A549 (cell line): ENCODE results near the gene SORL1-AS1. TPM values are rescaled to one million over a fixed set of nuclear protein-coding genes. Genes with fewer than 3 reads are reported as not detected.

Experiments used
- ATAC-seq, 2 experiments: fragments of 200-7000 bp in 1 of 2; fragments of >200 bp in 1 of 2; cut with Nextera tagmentation in 1 of 2; cut with Tn5 transposase in 1 of 2; 3 replicates each; pipeline versions ENCODE4 v1.8.0 to v1.9.1; 2018 to 2020; ENCODE audit warnings: mild to moderate bottlenecking in 1 of 2, moderate library complexity in 1 of 2
- CTCF ChIA-PET: fragments of 300-600 bp; sonication (Branson Sonifier 250); formaldehyde crosslinking; extraction: SDS; loops from one replicate; lab custom pipeline; 2021; ENCODE audit warnings: antibody characterized with exemption, inconsistent platforms; lab: Yijun Ruan, JAX
- POLR2A ChIA-PET: fragments of 350-600 bp; formaldehyde crosslinking; extraction: SDS; loops from one replicate; lab custom pipeline; 2021; ENCODE audit warnings: antibody characterized with exemption, inconsistent platforms; lab: Yijun Ruan, JAX
- DNase-seq, 2 experiments: peaks; one replicate each; pipeline versions ENCODE4 v3.0.0 to v3.0.0-alpha.2; 2011 to 2016; ENCODE audit warnings: low read depth in 1 of 2, low spot score in 1 of 2
- FAIRE-seq: peaks from 2 replicates; lab custom pipeline; 2011; peaks lifted over from hg19 to GRCh38; lab: Jason Lieb, UNC
- H3K27ac ChIP-seq, 2 experiments: fragments of >200 bp; sonication (Bioruptor Twin); formaldehyde crosslinking; 3 replicates each; pipeline ENCODE4 v1.5.1; 2016 to 2017
- H3K4me1 ChIP-seq: fragments of >200 bp; sonication (Bioruptor Twin); formaldehyde crosslinking; 3 replicates; pipeline ENCODE4 v1.6.1; 2016
- H3K4me2 ChIP-seq: fragments of >200 bp; sonication (Bioruptor Twin); formaldehyde crosslinking; 3 replicates; pipeline ENCODE4 v1.6.1; 2016
- H3K4me3 ChIP-seq: fragments of >200 bp; sonication (Bioruptor Twin); formaldehyde crosslinking; 3 replicates; pipeline ENCODE4 v1.5.1; 2016
- H3K9me3 ChIP-seq: fragments of >200 bp; sonication (Bioruptor Twin); formaldehyde crosslinking; 3 replicates; pipeline ENCODE4 v1.6.1; 2016
- CEBPB ChIP-seq, 2 experiments: fragments of >200 bp in 1 of 2; sonication (Bioruptor Twin) in 1 of 2; formaldehyde crosslinking in 1 of 2; IDR thresholded peaks; 2 replicates each; pipeline ENCODE4 v1.6.1; 2012 to 2016
- CHD4 ChIP-seq: fragments of 200-600 bp; sonication (generic); IDR thresholded peaks from 2 replicates; pipeline ENCODE4 v1.6.1; 2016; ENCODE audit warnings: antibody characterized with exemption, mild to moderate bottlenecking, borderline replicate concordance
- CTCF ChIP-seq: fragments of >200 bp; sonication (Bioruptor Twin); formaldehyde crosslinking; IDR thresholded peaks from 3 replicates; pipeline ENCODE4 v1.5.1; 2016
- E2F6 ChIP-seq: IDR thresholded peaks from 2 replicates; pipeline ENCODE4 v1.6.1; 2012; ENCODE audit warnings: low read depth, borderline replicate concordance
- ELK1 ChIP-seq: fragments of 150-350 bp; IDR thresholded peaks from 2 replicates; pipeline ENCODE4 v1.6.1; 2014; ENCODE audit warnings: low read depth, mild to moderate bottlenecking, low read length
- FOSL2 ChIP-seq, 2 experiments: fragments of 450-650 bp in 1 of 2; fragments of >200 bp in 1 of 2; sonication (Bioruptor Twin) in 1 of 2; formaldehyde crosslinking; IDR thresholded peaks; 2 replicates each; pipeline versions ENCODE4 v1.5.0 to v1.6.1; 2016 to 2020; ENCODE audit warnings: mild to moderate bottlenecking in 1 of 2, moderate library complexity in 1 of 2
- FOXS1 ChIP-seq: fragments of 250-450 bp; sonication (Bioruptor Pico); IDR thresholded peaks from 2 replicates; pipeline ENCODE4 v1.5.0; 2020; ENCODE audit warnings: mild to moderate bottlenecking, moderate library complexity
- HOXA7 ChIP-seq: fragments of 250-450 bp; sonication (Bioruptor Pico); IDR thresholded peaks from 2 replicates; pipeline ENCODE4 v1.5.0; 2020; ENCODE audit warnings: mild to moderate bottlenecking, moderate library complexity
- HOXB13 ChIP-seq: fragments of 250-450 bp; sonication (Bioruptor Pico); IDR thresholded peaks from 2 replicates; pipeline ENCODE4 v1.5.0; 2020; ENCODE audit warnings: low read depth, mild to moderate bottlenecking, moderate library complexity
- HOXB5 ChIP-seq: fragments of 250-450 bp; sonication (Bioruptor Pico); IDR thresholded peaks from 2 replicates; pipeline ENCODE4 v1.5.0; 2020; ENCODE audit warnings: mild to moderate bottlenecking, moderate library complexity
- NPAS2 ChIP-seq: fragments of 250-450 bp; sonication (Bioruptor Pico); IDR thresholded peaks from 2 replicates; pipeline ENCODE4 v1.8.0; 2022; ENCODE audit warnings: mild to moderate bottlenecking, moderate library complexity, borderline replicate concordance
- NR3C1 ChIP-seq: fragments of >200 bp; sonication (Bioruptor Twin); formaldehyde crosslinking; IDR thresholded peaks from 3 replicates; pipeline ENCODE4 v1.6.1; 2017
- RAD21 ChIP-seq, 2 experiments: fragments of >200 bp in 1 of 2; sonication (Bioruptor Twin) in 1 of 2; formaldehyde crosslinking in 1 of 2; IDR thresholded peaks in 1 of 2; conservative IDR thresholded peaks in 1 of 2; 2 replicates in 1 of 2; 3 replicates in 1 of 2; pipeline ENCODE4 v1.6.1; 2012 to 2018; ENCODE audit warnings: inconsistent platforms in 1 of 2
- RARB ChIP-seq: fragments of 250-450 bp; sonication (Bioruptor Pico); IDR thresholded peaks from 2 replicates; pipeline ENCODE4 v1.8.0; 2021; ENCODE audit warnings: mild to moderate bottlenecking, moderate library complexity
- SMC3 ChIP-seq: fragments of >200 bp; sonication (Bioruptor Twin); formaldehyde crosslinking; IDR thresholded peaks from 3 replicates; pipeline ENCODE4 v1.6.1; 2018; ENCODE audit warnings: inconsistent platforms
- TFCP2L1 ChIP-seq: fragments of 250-450 bp; sonication (Bioruptor Pico); IDR thresholded peaks from 2 replicates; pipeline ENCODE4 v1.5.0; 2021; ENCODE audit warnings: mild to moderate bottlenecking
- ZSCAN20 ChIP-seq: fragments of 250-450 bp; sonication (Bioruptor Pico); IDR thresholded peaks from 2 replicates; pipeline ENCODE4 v1.8.0; 2022; ENCODE audit warnings: mild to moderate bottlenecking, moderate library complexity
- WGBS: methylation state at CpG from one replicate; pipeline ENCODE4 v1.1.6; 2017; ENCODE audit errors: missing lambda C conversion rate; 5-methylcytosine and 5-hydroxymethylcytosine counted together
- polyA plus RNA-seq, 4 experiments: library from polyadenylated mRNA; depleted of rRNA in 3 of 4; stranded (reverse); fragments of >200 nt; fragmentation: RNase III in 1 of 4; extraction: RNeasy Plus Mini Kit Qiagen cat#74134 plus additional on column Dnase treatment in 1 of 4; gene quantifications; 2 replicates in 3 of 4; 3 replicates in 1 of 4; pipeline ENCODE4 v1.2.3, GENCODE V29; 2011 to 2017
- TF ChIP-seq, protein P1 (sequence below): IDR thresholded peaks from 2 replicates; pipeline ENCODE4 v1.6.1; 2012
- TF ChIP-seq, protein P2 (sequence below): IDR thresholded peaks from 2 replicates; pipeline ENCODE4 v1.6.1; 2012

Gene SORL1-AS1

GRCh38 chr11:121391914-121392313, 60.9 kb downstream of the SORL1-AS1 start:
- WGBS, result 11% methylated on average over 7 of the region's 7 CpGs
- CTCF ChIA-PET, result no interaction called here
- H3K4me1 ChIP-seq, result no peaks in the 10 kb centered on the region
- POLR2A ChIA-PET, result no interaction called here
- H3K27ac ChIP-seq, result no peak overlapping the region
- TF ChIP-seq CEBPB (IDR thresholded peaks at IDR 0.05) (no peak), ZSCAN20 (CRISPR knock-in tag) (no peak), HOXB5 (CRISPR knock-in tag) (no peak), ELK1 (no peak), CHD4 (no peak), CTCF (no peak), NPAS2 (no peak), NR3C1 (no peak), HOXA7 (CRISPR knock-in tag) (no peak), HOXB13 (no peak), FOXS1 (CRISPR knock-in tag) (no peak), TFCP2L1 (CRISPR knock-in tag) (no peak), RARB (CRISPR knock-in tag) (no peak), E2F6 (no peak), SMC3 (no peak), RAD21 (conservative IDR thresholded peaks at IDR 0.05 in 1 of 2, IDR thresholded peaks at IDR 0.05 in 1 of 2) (no peak)
- TF ChIP-seq, protein P1, sequence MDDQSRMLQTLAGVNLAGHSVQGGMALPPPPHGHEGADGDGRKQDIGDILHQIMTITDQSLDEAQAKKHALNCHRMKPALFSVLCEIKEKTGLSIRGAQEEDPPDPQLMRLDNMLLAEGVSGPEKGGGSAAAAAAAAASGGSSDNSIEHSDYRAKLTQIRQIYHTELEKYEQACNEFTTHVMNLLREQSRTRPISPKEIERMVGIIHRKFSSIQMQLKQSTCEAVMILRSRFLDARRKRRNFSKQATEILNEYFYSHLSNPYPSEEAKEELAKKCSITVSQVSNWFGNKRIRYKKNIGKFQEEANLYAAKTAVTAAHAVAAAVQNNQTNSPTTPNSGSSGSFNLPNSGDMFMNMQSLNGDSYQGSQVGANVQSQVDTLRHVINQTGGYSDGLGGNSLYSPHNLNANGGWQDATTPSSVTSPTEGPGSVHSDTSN, result no peak
- TF ChIP-seq, protein P2, sequence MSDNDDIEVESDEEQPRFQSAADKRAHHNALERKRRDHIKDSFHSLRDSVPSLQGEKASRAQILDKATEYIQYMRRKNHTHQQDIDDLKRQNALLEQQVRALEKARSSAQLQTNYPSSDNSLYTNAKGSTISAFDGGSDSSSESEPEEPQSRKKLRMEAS, result no peak
- ATAC-seq (no peak), FAIRE-seq (no peak), DNase-seq (peak in 1 of 2 experiments; percentile 39)
- H3K9me3 ChIP-seq, result no peaks in the 10 kb centered on the region
- no peak overlapping the region for H3K4me3 ChIP-seq
- H3K4me2 ChIP-seq, result no peak overlapping the region

GRCh38 chr11:121389651-121390050, 63.1 kb downstream of the SORL1-AS1 start:
- ATAC-seq (no peak), FAIRE-seq (no peak), DNase-seq (no peak)
- no peak overlapping the region for H3K4me3 ChIP-seq
- no peak for TF ChIP-seq NR3C1
- no peak for TF ChIP-seq FOSL2 (IDR thresholded peaks at IDR 0.05)
- TF ChIP-seq FOSL2 (CRISPR knock-in tag; IDR thresholded peaks at IDR 0.05), result no peak
- H3K9me3 ChIP-seq, result no peaks in the 10 kb centered on the region
- no peak overlapping the region for H3K4me2 ChIP-seq
- no peak overlapping the region for H3K27ac ChIP-seq
- ChIA-PET POLR2A (no interaction called here), CTCF (no interaction called here)
- 49% methylated on average over 6 of the region's 8 CpGs for WGBS
- no peaks in the 10 kb centered on the region for H3K4me1 ChIP-seq

Other genes starting within 250 kb of the SORL1-AS1 start
- 28.1 and 47.4 TPM in 2 replicates for gene SC5D, start 160.2 kb downstream of the SORL1-AS1 start, polyA plus RNA-seq (2011; rRNA removed)
- gene SC5D, start 160.2 kb downstream of the SORL1-AS1 start, polyA plus RNA-seq (2017; fragmentation: RNase III; extraction: RNeasy Plus Mini Kit Qiagen cat#74134 plus additional on column Dnase treatment), result 13.1 to 18.1 TPM (median 17.2 TPM) in 3 replicates
- gene SORL1, start 653 bp downstream of the SORL1-AS1 start, polyA plus RNA-seq (2011; rRNA removed), result 3.8 and 4.8 TPM in 2 replicates
- gene SORL1, start 653 bp downstream of the SORL1-AS1 start, polyA plus RNA-seq (2017; fragmentation: RNase III; extraction: RNeasy Plus Mini Kit Qiagen cat#74134 plus additional on column Dnase treatment), result 0.45 to 0.77 TPM (median 0.58 TPM) in 3 replicates